Left renal cortex interstitium (tissue), 4 donors: ENCODE measurements around the gene URB1. TPM values are rescaled to one million over a fixed set of nuclear protein-coding genes. Genes with fewer than 3 reads are reported as not detected.
"Not testable (repeated sequence)": the region's sequence is repeated elsewhere in the genome, so short reads cannot be mapped to it uniquely, and the experiment has no call there.

Source experiments
- DNase-seq, 4 donors: peaks; one replicate each; pipeline ENCODE4 v3.0.0-alpha.2; 2013; ENCODE audit warnings: low read depth in 4 of 4, low spot score in 2 of 4, missing footprints in 1 of 4
- polyA plus RNA-seq, 4 donors: library from polyadenylated mRNA; unstranded; fragments of 120-200 nt; gene quantifications; one replicate each; pipeline ENCODE4 v1.2.1, GENCODE V29; 2013; ENCODE audit not compliant: insufficient read length in 4 of 4

The URB1 gene
- polyA plus RNA-seq, 4 donors: 9.3 to 14.9 (median 12.9) TPM

- no peak for DNase-seq
Measured at GRCh38 chr21:32378956-32379355, 13.9 kb downstream of the URB1 start.

DNA sequence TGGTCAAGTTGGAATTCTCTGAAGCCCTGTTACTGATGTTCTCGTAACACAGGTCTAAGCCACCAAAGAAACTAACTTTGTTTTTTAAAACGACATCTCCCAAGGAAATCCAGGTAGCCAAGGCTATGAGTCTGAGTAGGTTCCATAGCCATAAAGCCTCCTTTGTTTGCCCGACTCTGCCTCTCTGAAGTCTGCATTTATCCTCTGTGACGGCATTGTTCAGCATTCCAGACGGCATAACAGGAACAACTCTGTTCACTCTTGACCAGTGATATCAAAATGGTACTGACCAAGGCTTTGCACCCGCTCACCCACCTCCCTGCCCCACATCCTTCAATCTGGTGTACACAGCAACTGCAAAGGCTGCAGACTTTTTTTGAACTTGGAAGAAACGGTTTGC is 14.8 kb downstream of the URB1 start:
- no peak for DNase-seq

DNA sequence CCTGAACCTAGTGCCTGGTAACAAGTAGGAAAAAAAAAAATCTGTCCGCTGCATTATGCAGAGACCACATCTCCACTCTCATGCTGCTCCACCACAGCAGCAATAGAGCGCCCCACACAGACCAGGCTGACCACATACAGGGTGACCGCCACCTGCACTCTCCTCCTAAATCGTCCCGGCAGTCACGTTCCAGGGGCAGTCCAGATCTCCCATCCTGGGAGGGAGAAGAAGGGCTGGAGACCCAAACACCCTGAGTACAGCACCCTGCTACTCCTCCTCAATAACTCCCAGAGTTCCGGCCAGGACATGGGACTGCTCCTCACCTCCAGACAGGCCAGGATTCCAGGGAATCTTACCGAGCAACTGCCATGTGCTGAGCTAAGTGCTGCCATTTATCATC is 15.3 kb downstream of the URB1 start:
- no peak for DNase-seq

- no peak for DNase-seq
Measured at GRCh38 chr21:32372755-32373154, 20.1 kb downstream of the URB1 start.

- no peak for DNase-seq
Measured at GRCh38 chr21:32371913-32372314, 20.9 kb downstream of the URB1 start.

DNA sequence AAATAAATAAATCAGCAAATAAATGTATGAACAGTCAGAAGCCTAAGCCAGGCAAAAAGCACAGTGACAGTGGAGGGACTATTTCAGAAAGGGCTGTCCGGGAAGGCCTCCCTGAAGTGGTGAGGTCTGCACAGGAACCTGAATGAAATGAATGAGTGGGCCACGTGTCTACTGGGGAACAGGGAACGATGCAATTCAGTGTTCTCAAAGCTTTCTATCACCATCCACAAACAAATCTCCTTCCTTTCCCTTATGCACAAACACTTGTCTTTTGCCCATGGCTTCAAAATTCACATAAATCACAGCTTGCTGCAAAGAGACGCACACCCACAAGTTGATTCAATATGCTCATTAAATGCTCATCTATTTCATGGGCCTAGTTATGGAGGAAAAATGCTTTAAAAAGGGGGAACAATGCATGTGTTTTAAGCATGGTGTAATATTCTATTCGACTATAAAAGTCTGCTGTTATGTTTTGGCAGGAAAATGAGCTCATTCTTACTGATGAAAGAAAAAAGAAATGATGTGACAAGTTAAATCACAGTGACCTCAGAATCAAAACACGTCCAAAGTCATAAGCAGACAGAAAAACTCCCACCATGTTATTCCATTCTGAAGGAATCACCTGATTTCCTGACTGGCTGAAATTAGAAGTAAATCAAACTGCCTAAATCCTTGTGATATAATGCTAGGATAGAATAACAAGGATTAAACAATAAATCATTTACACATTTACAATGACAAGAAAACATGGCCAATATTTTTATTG is 21.6 kb downstream of the URB1 start:
- DNase-seq: no peak

DNA sequence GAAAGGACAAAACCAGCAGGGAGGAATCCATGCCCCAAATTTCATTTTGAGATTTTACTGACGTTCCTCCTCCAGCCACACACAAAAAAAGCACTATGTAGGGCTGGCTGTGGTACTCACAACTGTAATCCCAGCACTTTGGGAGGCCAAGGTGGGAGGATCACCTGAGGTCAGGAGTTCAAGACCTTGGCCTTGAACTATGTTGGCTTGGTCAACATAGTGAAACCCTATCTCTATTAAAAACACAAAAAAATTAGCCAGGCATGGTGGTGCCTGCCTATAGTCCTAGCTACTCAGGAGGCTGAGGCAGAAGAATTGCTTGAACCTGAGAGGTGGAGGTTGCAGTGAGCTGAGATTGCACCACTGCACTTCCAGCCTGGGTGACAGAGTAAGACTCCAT is 23.9 kb downstream of the URB1 start:
- DNase-seq: not testable (repeated sequence)

DNA sequence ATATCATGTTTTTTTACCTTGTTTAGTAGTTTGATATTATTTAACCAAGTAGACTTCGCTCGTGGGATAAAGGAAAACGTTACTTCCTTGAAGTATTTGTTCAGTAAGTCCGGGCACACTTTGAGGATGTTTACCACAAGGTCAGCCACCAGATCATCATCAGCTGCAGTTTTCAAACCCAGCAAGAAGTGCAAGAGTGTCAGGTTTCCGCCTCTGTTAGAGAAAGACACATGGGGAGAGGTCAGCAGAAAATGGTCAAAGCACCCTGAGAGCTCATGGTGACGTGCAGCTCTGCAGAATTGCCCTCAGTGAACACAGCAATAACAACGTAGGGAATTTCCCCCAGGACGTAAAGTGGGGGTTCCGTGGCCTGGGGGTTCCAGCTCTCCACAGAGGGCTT is 24.4 kb downstream of the URB1 start:
- DNase-seq: no peak

GRCh38 chr21:32367158-32367557 is 25.7 kb downstream of the URB1 start:
- DNase-seq: no peak

DNA sequence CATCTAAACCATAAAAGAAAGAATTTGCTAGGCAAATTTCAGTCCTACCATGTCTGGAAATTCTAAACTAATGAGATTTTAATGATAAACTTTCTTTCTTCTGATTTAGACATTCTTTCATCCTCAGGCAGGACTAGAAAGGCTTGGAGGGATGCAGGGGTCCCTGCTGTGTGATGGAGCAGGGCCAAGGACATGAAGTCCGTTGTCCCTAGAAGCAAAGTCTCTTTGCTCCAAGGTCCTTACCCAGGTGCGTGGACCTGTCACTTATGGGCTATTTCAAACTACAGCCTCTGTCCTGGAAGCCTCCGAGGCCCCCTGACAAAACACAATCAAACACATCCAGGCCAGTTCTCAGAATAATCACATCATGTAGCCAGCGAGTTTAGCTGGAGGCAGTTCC is 26.6 kb downstream of the URB1 start:
- DNase-seq: no peak

GRCh38 chr21:32364796-32365195 is 28.0 kb downstream of the URB1 start:
- no peak for DNase-seq

DNA sequence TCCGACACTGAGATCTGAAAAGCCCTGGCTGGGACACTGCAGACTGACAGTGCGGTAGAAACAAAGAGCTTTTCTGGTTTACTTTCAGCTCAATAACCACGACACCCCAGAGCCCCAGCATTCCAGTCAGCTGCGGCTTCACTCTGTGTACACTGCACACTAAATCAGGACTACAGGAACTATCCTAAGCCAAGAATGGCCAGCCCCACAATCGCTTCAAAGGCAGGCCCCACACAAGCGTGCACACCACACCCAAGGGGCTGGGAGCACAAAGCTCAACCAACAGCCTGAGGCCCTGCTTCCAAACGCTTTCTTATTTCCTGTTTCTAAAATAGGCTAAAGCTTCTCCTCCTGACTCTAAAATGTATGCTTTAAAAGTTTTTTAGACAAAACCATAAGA is 28.4 kb downstream of the URB1 start:
- DNase-seq: no peak

DNA sequence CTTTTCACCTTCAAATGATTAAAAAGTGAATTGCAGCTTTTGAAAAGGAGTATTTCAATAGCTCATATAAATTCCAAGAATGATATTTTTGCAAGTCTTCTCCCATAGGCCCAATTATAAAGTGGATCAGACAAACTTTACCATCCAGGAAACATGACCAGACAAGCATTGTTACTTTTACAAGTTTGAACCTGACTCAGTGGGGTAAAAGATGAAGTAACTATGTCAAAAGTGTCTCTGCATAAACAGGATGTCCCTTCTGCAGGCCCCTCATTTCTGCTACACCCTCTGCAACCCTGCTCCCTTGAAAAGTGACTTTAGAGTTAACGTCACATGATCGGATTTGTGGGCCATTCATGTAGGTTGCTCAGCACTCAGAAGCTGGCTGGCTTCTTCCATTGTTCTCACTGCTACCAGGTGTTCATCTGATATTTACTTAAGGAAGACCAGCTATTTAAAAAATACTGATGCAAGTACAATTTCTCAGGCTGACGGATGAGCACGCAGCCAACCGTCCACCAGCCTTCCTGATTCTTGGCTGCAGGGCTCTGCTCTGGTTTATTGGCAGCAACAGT is 32.3 kb downstream of the URB1 start:
- DNase-seq: no peak

DNA sequence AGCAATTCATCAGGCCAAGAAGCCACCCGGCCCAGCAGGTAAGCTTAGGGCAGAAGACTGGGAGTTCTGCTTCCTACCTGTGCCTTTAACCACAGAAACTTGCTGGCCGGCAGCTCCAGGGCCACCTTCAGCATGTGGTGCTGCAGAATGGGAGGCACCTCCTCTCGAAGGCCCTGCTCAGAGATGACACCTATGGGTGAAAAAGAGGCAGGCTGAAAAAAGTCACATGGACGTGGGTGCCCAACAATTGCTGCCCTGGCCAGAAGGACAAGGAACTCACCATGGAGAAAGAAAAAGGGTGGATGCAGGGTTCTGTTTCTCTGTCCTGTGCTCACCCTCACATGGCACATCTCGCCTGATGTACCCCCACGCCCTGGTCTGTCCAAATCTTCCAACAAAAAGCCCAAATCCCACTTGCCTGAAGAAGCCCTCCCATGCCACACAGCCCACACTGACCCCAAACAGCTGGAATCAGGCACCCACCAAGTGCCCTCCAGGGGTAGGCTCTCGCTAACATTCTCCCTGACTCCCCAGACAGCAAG is 33.0 kb downstream of the URB1 start:
- no peak for DNase-seq

GRCh38 chr21:32356874-32357395 is 35.9 kb downstream of the URB1 start:
- DNase-seq: no peak

GRCh38 chr21:32353002-32353711 is 39.7 kb downstream of the URB1 start:
- DNase-seq: no peak

- no peak for DNase-seq
Measured at GRCh38 chr21:32352526-32352925, 40.3 kb downstream of the URB1 start.

DNA sequence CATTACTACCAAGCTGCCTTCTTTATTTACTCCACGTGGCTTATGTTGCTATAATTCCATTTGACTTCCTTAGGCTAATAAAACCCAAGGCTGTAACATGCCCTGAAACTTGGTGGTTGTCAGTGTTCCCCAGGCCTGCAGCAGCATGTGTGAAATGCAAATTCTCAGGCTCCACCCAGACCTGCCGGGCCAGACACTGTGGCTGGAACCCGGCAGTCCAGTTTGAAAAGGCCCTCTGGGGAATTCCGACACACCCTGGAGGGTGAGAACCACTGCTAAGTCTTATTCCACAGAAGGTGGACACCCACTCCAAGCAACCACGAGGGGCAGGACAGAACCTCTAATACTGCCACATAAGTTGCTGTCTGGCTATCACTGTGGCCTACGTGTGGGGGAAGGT is 41.4 kb downstream of the URB1 start:
- no peak for DNase-seq

DNA sequence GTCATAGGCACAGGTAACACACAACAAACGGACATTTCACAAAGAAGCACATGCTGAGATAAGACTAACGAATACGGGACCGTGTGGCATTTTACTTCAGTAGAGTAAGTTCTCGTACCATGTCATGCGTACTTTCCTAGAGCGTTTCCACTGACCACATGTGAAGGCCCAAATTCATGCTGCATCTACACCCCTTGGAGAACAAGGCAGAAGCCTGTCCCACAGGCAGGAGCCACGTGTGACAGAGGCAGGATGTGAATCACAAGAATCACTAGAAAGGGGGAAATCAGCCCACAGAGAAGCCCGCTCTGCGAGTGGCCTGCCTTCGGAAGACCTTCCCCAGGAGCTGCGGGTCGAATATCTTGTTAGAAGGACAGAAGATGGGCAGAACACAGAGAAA is 41.8 kb downstream of the URB1 start:
- no peak for DNase-seq

DNA sequence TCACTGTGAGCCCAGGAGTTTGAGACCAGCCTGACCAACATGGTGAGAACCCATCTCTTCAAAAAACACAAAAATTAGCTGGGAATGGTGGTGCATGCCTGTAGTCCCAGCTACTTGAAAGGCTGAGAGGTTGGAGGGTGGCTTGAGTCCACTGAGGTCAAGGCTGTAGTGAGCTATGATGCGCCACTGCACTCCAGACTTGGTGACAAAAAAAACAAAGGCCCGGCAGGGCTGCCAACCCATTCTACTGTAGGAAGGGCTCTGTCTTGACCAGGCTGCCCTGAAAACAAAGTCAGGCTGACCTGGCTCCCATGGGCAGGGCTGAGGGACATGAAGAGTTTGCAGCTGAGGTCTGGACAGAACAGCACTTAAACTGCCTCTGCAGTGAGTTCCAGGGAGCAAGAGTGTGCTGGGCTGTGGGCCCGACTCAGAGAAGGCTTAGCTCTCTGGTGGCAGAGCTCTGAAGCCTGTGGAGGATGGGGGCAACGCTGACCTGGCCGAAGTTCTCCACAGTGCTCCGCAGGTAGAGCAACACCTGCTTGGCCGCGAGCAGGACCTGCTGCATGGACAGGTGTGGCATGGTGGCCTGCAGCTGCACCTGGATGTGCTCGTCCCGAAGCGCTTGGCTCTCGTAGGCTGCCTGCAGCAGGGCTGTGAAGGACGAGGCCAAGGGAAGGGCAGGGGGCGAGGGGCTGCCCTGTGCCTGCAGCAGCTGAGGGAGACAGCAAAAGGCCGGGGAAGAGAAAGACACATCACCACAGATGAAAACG is 42.4 kb downstream of the URB1 start:
- no peak for DNase-seq
